Stimulated activated CD8-positive, alpha-beta memory T cell treated with anti-CD3 and anti-CD28 coated beads, Interleukin-15, amount 100 ng/mL, for 48 hours (primary cell): ENCODE results near the gene CDSN.
"Not testable (repeated sequence)": the region's sequence is repeated elsewhere in the genome, so short reads cannot be mapped to it uniquely, and the experiment has no call there.

Source experiments
- DNase-seq, 2 donors: peaks; one replicate each; pipeline ENCODE4 v3.0.0-alpha.2; 2020; ENCODE audit warnings: low read depth in 2 of 2

CDSN gene, protein sequence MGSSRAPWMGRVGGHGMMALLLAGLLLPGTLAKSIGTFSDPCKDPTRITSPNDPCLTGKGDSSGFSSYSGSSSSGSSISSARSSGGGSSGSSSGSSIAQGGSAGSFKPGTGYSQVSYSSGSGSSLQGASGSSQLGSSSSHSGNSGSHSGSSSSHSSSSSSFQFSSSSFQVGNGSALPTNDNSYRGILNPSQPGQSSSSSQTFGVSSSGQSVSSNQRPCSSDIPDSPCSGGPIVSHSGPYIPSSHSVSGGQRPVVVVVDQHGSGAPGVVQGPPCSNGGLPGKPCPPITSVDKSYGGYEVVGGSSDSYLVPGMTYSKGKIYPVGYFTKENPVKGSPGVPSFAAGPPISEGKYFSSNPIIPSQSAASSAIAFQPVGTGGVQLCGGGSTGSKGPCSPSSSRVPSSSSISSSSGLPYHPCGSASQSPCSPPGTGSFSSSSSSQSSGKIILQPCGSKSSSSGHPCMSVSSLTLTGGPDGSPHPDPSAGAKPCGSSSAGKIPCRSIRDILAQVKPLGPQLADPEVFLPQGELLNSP

DNA sequence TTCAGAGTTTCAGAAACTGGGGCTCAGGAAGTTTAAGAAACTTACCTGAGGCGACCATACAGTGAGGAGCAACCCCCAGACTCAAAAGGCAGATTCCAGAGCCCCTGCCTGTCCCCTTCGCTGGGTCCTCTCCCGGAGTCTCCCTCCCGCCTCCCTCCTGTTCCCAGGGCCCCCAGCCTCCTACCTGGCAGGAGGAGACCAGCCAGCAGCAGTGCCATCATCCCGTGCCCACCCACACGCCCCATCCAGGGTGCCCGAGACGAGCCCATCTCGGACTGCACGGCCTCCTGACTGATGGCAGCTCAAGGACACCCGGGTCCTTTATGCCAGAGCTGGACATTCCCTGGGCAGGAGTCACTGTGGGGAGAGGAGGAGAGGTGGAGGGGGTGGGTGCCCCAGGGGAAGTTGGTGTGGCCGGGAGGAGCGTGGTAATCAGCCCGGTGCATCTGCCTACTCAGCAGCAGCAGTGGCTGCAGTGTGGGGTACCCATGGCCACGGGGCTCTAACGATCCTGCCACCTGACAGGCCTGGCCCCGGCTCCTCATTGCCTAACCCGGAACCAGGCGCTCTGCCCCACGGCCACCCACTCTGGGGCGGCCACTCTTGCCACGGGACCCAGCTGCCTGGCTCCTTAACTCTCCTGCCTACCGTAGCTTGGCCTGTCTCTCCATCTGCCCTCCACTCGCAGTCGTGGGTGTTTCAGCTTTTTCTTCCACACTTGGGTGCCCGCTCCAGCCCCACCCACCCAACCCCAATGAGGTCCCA is at the start of gene CDSN:
TSS of gene CDSN (minus strand) at position 296 of the 765 bp plus-strand sequence. CDS start at position 269, 27 bp downstream.
- DNase-seq: no peak

DNA sequence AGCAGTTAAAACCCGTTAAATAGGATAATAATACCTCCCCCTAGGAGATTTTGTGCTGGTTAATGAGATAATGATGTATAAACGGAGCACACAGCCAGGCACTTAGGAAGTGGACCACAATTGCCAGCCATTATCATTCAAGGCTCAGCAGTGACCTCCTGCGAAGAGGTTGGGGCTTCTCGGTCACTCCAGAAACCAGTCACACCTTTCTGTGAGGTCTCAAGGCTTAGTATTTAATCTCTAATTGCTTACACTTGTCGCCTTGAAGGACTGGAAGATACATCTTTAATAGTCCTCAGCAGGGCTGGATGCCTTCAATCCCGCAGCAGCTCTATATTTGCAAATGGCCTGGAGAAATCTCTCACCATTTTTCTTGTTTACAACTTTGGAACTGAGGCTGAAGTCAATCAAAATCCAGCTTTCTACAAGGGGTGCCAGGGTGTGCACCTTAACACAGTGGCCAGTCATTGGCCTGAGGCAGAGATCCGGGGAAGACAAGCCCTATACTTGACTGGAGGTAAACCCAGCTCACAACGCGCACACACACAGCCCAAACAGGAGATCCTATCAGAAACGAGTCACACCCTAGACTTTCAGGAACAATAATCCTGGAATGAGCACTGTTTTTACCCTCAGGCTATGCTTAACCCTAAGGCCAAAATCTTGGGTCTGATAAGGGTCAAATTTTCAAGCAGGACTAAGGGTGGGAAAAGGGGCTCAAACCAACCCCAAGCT is 49.0 kb upstream of the CDSN start:
- DNase-seq: no peak

DNA sequence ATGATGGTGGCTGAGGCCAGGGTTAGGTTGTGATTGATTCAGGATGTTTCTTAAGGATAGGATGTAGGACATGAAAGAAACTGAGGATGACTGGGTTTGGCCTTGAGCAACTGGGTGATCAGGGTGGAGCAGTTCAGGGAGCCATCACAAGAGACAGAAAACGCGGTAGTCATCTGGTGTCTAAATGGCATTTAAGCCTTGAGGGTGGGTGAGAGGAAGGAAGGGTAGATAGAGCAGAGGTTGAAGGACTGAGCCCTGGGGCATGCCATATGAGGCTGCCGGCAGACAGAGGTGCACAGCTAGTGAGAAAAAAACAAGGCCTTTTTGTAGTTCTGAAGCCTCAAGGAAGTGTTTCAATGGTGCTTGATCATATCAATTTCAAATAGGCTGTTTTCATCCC is 48.4 kb upstream of the CDSN start:
- DNase-seq: no peak

DNA sequence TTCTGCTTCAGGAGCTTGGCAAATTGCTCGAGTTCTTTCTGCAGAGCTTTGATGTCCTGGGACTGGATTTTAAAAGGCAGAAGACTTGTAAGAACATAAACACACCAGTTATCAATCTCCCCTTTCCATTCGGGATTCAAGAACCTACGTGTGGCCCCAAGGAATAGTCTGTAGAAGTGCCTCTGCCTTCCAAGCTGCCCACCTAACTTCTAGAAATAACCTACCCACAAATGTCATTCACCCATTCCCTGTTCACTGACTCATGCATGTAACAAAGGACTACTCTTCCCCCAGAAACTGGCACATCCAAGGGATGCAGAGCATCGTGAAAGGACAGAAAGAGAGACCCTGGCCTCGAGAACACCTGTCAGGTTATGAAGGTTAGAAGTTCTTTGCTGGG is 45.7 kb upstream of the CDSN start:
- no peak for DNase-seq

DNA sequence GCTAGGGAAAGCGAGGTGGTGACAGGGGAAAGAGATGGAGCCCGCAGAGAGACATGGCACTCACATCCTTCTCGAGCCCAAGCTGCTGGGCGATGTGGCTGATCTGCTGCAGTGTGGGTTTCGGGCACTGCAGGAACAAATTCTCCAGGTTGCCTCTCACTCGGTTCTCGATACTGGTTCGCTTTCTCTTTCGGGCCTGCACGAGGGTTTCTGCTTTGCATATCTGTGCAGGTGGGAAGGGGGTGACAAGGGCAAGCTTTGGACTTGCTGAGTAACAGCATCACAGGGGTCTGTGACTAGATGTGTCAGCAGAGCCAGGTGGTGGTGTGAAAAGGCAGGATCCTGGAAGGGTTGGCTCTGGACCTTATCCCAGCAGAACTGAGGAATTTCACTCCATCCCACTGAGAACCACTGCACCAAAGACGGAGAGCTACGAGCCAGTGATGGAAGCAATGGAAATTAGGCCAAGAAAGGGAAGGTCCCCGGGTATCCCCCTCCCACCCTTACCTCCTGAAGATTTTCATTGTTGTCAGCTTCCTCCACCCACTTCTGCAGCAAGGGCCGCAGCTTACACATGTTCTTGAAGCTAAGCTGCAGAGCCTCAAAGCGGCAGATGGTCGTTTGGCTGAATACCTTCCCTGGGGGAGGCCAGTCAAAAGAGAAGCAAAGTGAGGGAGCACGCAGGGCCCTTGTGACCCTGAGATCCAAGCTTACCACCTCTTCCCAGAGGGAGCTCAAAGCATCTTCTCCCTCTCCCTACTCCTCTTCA is 45.0 kb upstream of the CDSN start:
- not testable (repeated sequence) for DNase-seq

DNA sequence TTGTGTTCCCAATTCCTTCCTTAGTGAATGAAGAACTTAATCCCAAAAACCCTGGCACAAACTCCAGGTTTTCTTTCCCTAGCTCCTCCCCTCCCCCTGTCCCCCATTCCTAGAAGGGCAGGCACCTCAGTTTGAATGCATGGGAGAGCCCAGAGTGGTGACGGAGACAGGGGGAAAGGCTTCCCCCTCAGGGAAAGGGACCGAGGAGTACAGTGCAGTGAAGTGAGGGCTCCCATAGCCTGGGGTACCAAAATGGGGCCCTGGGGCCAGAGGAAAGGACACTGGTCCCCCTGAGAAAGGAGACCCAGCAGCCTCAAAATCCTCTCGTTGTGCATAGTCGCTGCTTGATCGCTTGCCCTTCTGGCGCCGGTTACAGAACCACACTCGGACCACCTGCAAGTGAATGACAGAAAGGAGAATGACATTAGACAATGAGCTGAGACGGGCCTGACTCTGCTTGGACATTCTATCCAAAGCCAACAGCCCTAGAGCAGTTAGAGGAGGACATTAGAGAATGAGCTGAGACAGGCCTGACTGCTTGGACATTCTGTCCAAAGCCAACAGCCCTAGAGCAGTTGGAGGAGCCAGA is 44.3 kb upstream of the CDSN start:
- not testable (repeated sequence) for DNase-seq

DNA sequence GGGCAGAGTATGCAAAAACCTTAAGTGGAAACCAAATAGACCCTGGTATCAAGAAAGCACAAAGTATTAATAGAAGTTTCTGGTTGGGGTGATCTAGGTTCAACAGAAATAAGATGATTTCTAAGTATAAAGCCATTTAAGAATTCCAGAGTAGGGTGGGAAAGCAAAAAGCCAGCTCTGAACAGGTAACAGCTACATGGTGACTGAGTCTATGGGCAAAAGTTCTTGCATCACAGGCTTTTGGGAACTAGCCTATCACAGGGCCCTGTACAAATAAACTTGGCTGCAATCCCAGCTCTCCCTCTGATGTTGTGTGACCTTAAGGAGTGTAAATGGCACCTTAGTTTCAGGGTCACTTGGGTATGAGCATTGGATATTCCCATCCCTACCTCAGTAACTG is 43.7 kb upstream of the CDSN start:
- DNase-seq: no peak

DNA sequence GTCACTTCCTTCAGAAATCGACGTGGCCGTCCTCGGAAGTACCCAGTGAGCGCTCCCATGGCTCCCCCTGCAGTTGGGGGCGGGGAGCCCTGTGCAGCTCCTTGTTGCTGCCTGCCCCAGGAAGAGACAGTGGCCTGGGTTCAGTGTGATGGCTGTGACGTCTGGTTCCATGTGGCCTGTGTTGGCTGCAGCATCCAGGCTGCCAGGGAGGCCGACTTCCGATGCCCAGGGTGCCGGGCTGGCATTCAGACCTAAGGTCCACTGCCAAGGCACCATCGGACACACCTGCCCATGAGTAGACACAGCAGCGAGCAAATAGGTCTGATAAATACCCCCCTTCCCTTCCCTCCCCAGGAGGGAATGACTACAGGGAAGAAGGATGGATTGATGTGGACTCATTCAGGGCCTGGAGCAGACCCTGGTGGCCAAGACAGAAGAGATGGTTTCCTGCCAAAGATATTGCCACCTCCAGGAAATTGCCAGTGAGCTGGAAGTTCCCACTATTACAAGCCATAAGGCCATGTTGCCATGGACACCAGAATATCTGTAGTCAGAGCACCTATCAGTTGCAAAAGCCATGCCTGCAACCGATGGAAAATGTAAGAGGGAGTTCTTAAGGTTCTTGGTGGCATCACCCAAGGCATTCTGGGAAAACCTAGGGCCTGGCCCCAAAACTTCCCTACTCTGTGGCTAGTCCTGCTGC is 42.4 kb upstream of the CDSN start:
- no peak for DNase-seq

DNA sequence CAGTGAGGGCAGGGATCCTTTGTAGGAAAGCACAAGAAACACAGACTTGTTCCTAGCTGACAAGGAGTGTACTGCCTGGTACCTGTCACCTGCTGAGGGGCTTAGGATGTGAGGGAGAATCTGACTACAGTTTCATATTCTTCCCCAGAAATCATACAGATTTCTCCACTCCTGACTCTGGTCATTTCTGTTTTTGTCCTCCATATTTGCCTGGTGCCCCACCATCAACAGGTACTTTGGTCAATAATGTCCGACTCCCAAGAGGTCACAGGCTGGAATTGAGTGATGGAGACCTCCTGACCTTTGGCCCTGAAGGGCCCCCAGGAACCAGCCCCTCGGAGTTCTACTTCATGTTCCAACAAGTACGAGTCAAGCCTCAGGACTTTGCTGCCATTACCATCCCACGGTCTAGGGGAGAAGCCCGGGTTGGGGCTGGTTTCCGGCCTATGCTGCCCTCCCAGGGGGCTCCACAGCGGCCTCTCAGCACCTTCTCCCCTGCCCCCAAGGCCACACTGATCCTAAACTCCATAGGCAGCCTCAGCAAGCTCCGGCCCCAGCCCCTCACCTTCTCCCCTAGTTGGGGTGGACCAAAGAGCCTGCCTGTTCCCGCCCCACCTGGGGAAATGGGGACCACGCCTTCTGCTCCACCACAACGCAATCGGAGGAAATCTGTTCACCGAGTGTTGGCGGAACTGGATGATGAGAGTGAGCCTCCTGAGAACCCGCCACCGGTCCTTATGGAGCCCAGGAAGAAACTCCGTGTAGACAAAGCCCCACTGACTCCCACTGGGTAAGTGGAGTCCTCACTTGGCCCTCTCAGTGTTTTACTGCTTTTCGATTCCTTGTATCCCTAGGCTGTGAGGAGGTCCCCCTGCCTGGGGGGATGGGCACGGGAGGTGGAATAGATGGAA is 41.2 kb upstream of the CDSN start:
- DNase-seq: no peak

DNA sequence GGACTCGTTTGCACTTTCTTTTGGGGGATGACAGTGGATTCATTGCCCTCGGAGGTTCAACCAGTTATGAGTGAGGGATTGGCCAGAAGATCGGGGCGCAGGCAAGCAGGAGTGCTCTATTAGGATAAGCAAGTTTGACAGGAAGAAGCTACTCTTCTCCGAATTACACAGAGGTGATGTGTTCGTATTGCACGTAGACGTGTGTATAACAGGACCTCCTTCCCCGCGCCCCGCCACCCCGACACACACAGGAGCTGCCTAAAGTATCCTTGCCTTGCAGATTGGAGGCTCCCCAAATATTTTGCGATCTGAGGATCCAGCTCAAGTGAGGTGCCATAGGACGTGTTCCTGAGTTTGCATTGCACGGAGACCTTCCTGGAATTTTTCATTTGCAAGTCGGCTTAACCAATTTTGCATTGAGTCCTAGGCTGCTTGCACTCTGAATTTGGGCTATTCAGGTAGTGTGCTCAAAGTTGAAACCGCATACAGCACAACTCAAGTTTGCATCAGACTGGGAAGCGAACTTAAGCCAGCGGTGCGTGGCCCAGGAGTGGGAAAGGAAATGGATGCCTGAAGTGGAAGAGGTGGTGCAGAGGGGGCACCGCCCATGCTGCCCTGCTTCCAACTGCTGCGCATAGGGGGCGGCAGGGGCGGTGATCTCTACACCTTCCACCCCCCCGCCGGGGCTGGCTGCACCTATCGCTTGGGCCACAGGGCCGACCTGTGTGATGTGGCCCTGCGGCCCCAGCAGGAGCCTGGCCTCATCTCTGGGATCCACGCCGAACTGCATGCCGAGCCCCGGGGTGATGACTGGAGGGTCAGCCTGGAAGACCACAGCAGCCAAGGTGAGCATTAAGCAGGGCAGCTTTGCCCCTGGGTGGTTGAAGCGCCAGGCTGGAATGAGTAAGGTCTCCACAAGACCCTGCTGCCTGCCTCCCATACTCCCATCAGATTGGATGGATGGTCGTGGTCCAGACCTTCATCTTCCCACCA is 38.9 kb upstream of the CDSN start:
- DNase-seq: no peak

DNA sequence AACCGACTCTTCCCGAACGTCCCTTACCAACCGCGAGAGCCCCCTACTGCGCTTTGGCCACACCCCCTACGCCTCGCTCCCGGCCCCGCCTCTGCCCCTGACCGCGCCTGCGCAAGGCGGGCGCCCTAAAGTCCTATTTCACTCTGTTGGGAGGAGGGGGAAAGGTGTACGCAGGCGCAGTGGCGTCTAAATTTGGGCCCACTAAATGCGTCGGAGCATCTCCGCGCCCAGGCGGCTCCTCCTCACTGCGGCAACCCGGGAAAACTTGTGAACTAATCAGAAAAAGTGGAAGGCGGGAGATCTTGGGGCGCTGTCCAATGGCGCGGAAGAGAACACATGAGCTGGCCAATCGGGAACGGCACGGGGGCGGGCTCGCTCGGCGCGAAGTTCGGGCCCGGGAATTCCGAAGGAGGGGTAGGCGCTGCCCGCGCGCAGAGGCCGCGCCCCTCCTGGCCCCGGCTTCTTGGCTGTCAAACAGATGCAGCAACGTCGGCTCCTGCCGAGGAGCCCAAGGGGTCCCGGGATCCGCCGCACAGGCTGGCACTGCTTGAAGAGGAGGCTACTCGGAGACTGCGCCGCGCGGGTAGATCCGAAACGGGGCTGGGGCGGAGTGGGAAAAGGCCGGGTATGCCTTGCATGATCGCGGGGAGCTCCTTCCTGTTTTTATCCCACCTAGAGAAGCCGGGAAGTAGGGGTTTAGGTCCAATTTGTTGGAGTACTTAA is 38.1 kb upstream of the CDSN start, which contains the start of gene TCF19:
TSS of gene TCF19 (plus strand) at position 450 of the 723 bp plus-strand sequence. CDS start 881 bp downstream, outside the sequence.
- DNase-seq: peak; percentile 98 to 99

DNA sequence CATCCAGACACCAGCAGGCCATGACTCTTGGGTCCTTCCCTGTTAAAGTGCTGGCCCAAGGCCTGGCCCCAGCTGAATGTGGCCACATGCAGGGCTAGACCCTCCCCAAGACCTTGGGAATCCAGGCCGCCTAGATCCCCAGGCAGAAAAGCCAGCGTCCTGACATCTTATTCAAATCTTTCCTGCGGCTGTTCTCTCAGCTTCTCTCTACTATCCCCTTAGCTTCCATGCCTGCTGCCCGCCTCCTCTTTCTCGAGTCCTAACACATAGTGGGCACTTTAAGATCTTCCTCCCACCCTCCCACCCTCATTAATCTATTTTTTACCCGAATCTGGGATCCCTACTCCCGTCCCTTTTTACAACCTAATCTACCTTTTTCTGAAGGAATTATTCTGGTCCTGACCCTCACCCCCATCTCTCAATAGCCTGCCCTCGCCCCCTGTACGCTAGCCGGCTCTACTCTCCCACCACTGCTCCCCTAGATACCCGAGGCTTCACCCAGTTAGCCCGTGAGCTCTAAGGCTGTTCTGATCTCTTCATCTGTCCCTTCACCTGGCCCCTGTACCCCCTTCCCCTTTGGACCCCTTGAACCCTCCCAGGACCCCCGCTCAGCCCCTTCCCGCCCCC is 37.4 kb upstream of the CDSN start, which contains the start of gene CCHCR1:
TSS of gene CCHCR1 (minus strand) at position 290 of the 627 bp plus-strand sequence. CDS start at position 88, 202 bp downstream.
- no peak for DNase-seq

DNA sequence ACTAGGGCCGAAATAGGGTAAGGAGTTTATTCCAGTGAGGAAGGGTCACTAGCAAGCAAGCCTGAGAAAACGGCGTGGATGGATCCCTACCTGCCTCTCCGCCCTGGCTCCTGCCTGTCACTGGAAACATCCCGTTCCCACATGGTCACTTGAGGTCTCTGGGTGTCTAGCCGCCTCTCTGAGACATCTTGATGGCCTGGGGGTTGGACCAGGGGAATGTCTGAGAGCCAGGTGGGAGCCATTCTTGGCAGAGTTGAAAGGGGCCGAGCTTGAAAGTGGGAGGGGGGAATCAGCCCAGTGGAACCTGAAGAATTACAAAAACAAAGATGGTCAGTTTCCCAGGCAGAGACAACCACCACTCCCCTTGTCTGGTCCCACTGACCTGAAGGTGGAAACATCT is 36.4 kb upstream of the CDSN start:
- no peak for DNase-seq

DNA sequence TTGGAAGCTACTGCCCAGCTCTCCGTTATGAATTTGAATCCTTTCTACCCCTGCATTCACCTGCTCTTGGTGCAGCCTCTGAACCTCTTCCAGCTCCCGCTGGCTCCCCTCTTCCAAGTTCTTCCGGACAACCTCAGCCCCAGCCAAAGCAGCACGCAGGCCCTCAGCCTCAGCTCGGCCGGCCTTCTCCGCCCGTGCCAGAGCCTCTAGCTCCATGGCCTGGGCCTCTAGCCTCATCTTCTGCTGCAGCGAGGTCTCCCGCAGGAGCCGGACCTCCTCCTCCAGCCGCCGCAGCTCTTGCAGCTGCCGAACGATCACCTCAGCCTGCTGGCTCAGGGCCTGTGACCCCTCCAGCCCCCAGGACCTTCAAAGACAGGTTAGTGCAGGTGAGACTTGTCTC is 34.2 kb upstream of the CDSN start:
- DNase-seq: no peak

DNA sequence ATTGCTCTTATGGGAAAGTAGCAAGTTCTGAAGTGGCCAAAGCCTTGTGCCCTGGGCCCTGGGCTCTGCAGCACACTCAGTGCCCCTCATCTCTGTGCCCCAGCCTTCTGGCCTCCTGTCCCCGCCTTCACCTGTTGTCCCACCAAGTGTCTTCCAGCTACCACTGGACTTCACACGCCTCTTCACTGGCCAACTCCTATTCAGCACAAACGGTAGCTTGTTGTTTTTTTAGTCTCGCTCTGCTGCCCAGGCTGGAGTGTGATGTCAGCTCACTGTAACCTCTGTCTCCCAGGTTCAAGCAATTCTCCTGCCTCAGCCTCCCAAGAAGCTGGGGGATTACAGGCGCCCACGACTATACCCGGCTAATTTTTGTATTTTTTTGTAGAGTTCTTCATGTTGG is 32.5 kb upstream of the CDSN start:
- DNase-seq: no peak

DNA sequence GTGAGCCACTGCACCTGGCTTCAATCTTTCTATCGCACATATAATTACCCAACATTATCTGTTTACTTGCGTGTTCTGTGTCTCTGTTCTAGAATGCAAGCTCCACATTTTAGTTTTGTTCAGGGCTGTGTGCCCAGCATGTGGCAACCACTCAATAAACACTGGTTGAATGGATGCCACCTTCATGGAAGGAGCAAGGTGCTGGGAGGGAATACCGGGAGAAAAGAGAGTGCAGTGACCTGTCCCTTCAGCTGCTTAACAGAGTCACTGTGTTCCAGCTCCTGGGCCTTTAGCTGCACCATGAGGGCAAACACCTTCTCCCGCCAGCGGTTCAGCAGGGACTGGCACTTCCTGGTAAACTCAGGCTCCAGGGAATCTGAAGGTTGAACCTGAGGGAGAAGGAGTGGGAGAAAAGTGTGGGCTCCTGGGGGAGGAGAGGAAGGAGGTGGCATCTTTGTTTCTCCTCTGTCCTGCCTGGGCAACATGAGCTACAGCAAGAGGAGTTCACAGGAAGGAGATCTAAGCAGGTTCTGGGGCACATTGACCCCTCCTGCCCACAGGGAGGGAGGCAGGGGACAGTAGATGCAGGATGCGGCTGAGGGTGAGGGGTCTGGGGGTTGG is 29.7 kb upstream of the CDSN start:
- no peak for DNase-seq
